Mammary epithelial cell (primary cell): Measurements from ENCODE around the gene SH3TC1.

Experiments
- EZH2 ChIP-seq: IDR thresholded peaks from 2 replicates; pipeline ENCODE4 v1.6.1; 2012; ENCODE audit warnings: low read length, inconsistent platforms, borderline replicate concordance
- TF ChIP-seq, protein P1 (sequence below), 2 donors: IDR thresholded peaks in 1 of 2; conservative IDR thresholded peaks in 1 of 2; 2 replicates each; pipeline ENCODE4 v1.5.1; 2011 to 2012; ENCODE audit warnings: inconsistent platforms in 2 of 2, low read length in 2 of 2, mild to moderate bottlenecking in 2 of 2, control low read depth in 1 of 2, low read depth in 1 of 2; ENCODE audit not compliant: insufficient read depth in 1 of 2; ENCODE audit errors: extremely low read depth in 1 of 2

DNA sequence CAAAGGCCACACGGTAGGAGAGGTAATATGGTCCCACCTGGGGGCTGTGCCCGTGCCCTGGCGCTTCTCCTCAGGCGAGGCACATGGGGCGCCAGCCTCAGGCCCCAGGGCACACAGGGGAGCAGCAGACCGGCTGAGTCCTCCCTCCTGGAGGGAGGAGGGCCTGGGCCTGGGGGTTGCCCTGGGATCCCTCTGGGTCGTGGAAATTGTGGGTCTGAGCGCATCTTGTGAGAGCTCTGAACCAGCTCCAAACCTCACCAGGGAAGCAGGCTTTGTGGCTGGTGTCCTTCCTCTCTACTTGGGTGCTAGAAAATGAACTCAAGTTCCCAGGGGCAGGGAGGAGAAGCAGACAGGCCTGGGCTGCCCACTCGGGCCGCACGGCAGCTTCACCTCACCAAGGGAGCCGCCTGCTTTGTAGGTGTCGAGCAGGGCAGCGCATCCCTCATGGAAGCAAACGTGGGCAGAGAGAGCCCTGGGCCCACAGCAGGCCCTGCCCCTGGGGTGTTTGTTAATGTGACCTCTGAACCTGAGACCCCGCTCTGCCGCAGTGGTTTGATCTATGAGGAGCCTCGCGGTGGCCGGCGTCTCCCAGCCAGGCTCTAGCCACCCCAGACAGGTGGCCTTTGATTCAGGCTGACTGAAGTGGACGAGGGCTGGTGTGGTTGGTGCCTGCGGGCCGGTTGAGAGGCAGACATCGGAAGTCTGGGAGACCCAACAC lies 81.2 kb downstream of the SH3TC1 start:
- TF ChIP-seq, protein P1, sequence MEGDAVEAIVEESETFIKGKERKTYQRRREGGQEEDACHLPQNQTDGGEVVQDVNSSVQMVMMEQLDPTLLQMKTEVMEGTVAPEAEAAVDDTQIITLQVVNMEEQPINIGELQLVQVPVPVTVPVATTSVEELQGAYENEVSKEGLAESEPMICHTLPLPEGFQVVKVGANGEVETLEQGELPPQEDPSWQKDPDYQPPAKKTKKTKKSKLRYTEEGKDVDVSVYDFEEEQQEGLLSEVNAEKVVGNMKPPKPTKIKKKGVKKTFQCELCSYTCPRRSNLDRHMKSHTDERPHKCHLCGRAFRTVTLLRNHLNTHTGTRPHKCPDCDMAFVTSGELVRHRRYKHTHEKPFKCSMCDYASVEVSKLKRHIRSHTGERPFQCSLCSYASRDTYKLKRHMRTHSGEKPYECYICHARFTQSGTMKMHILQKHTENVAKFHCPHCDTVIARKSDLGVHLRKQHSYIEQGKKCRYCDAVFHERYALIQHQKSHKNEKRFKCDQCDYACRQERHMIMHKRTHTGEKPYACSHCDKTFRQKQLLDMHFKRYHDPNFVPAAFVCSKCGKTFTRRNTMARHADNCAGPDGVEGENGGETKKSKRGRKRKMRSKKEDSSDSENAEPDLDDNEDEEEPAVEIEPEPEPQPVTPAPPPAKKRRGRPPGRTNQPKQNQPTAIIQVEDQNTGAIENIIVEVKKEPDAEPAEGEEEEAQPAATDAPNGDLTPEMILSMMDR (conservative IDR thresholded peaks at IDR 0.05 in 1 of 2, IDR thresholded peaks at IDR 0.05 in 1 of 2; ENCODE audit: extremely low read depth in 1 of 2, insufficient read depth in 1 of 2, low read depth in 1 of 2, low read length in 2 of 2), result no peak
- TF ChIP-seq EZH2, result no peak
